ENCODE measurements around the gene C16orf92. TPM values are rescaled to one million over a fixed set of nuclear protein-coding genes. Genes with fewer than 3 reads are reported as not detected.

C16orf92 gene
- total and polyA plus RNA-seq, 2 of the 13 experiments (the other 11 are each of a cell fraction or from before 2014, with no cell fraction given): not detected

DNA sequence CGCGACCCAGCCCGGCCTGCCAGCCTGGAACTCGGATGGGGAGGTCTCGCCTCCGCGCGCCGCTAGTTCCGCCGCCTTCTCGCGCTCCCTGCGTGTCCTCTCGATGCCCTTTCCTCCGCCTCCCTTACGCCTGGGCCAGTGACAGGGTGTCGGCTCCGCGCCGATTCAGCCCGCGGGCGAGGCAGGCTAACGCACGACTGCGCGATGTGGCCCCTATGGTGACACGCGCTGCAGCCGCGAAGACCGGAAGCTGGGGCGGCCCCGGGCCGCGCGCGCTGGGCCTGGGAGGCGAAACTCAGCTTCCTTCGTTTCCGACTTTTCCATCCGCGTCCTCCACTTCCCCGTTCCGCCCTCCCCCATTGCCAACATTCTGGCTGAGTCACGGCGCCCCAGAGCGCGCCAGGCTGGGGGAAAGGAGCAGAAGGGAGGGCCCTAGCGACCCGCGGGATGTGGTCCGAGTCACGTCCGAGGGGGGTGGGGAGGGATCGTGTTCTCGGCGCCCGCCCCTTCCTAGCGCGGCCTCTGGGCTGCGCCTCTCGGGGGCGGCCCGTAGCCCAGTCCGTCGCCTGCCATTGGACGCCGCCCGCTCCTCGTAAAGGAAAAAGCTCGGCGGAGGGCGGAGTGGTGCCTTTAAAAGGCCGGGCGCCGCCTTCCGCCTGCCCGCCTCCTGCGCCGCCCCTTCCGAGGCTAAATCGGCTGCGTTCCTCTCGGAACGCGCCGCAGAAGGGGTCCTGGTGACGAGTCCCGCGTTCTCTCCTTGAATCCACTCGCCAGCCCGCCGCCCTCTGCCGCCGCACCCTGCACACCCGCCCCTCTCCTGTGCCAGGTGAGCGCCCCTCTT is 42.3 kb downstream of the C16orf92 start, which contains the start of gene ALDOA (continued):
- TF ChIP-seq, protein P1, sequence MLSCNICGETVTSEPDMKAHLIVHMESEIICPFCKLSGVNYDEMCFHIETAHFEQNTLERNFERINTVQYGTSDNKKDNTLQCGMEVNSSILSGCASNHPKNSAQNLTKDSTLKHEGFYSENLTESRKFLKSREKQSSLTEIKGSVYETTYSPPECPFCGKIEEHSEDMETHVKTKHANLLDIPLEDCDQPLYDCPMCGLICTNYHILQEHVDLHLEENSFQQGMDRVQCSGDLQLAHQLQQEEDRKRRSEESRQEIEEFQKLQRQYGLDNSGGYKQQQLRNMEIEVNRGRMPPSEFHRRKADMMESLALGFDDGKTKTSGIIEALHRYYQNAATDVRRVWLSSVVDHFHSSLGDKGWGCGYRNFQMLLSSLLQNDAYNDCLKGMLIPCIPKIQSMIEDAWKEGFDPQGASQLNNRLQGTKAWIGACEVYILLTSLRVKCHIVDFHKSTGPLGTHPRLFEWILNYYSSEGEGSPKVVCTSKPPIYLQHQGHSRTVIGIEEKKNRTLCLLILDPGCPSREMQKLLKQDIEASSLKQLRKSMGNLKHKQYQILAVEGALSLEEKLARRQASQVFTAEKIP (CRISPR knock-in tag; IDR thresholded peaks at IDR 0.05; ENCODE audit: borderline replicate concordance): no peak
- TF ChIP-seq ZNF451 (CRISPR knock-in tag; IDR thresholded peaks at IDR 0.05): peak; percentile 97
- no peak for TF ChIP-seq RFX1 (IDR thresholded peaks at IDR 0.05)
- no peak for TF ChIP-seq ZNF282 (IDR thresholded peaks at IDR 0.05; ENCODE audit: partially characterized antibody)
- peak; percentile 81; the same call in 1 of the 2 replicates for TF ChIP-seq ZNF335 (CRISPR knock-in tag; IDR thresholded peaks at IDR 0.05)
- TF ChIP-seq MEIS2 (CRISPR knock-in tag; IDR thresholded peaks at IDR 0.05): peak; percentile 86
- TF ChIP-seq ZNF296 (CRISPR knock-in tag; conservative IDR thresholded peaks at IDR 0.05): peak; percentile 96
- TF ChIP-seq ZNF674 (CRISPR knock-in tag; IDR thresholded peaks at IDR 0.05; ENCODE audit: low read depth): peak; percentile 17; the same call in 1 of the 2 replicates
- TF ChIP-seq ZNF124 (CRISPR knock-in tag; IDR thresholded peaks at IDR 0.05): peak; percentile 81; the same call in 1 of the 2 replicates
- TF ChIP-seq PCBP2 (optimal IDR thresholded peaks at IDR 0.05; ENCODE audit: low read depth, low read length, poor library complexity, severe bottlenecking): no peak
- TF ChIP-seq POLR2A (IDR thresholded peaks at IDR 0.05; ENCODE audit: insufficient read depth in 1 of 2, low read depth in 2 of 2, low read length in 2 of 2): peak in 1 of 2 experiments; percentile 96; a peak in 2 of 4 replicates
- peak; percentile 49; the same call in 1 of the 2 replicates for TF ChIP-seq TERF1 (CRISPR knock-in tag; IDR thresholded peaks at IDR 0.05)
- TF ChIP-seq TSC22D2 (CRISPR knock-in tag; IDR thresholded peaks at IDR 0.05; ENCODE audit: borderline replicate concordance): peak; percentile 72
- no peak for TF ChIP-seq CEBPZ (IDR thresholded peaks at IDR 0.05; ENCODE audit: low read length)
- peak; percentile 94 to 95 for TF ChIP-seq HMGXB4 (CRISPR knock-in tag; IDR thresholded peaks at IDR 0.05; ENCODE audit: borderline replicate concordance in 1 of 2, low read depth in 1 of 2)
- TF ChIP-seq DNMT1 (CRISPR knock-in tag; IDR thresholded peaks at IDR 0.05): peak; percentile 98
- TF ChIP-seq ISX (CRISPR knock-in tag; conservative IDR thresholded peaks at IDR 0.05): 0 out of 2 replicates have a peak, but pooled peaks have one; percentile 36
- peak; percentile 99 for TF ChIP-seq ZNF350 (CRISPR knock-in tag; IDR thresholded peaks at IDR 0.05; ENCODE audit: borderline replicate concordance, low read depth)
- TF ChIP-seq ZFP36L1 (CRISPR knock-in tag; IDR thresholded peaks at IDR 0.05): peak; percentile 97
- TF ChIP-seq SSRP1 (CRISPR knock-in tag; IDR thresholded peaks at IDR 0.05): no peak; the same call in 1 of the 2 replicates
